ENCODE data around the gene SPTY2D1. TPM values are rescaled to one million over a fixed set of nuclear protein-coding genes. Genes with fewer than 3 reads are reported as not detected.
"Not testable (repeated sequence)": the region's sequence is repeated elsewhere in the genome, so short reads cannot be mapped to it uniquely, and the experiment has no call there.

Gene SPTY2D1
- total RNA-seq, 1 donor from 2014 or later: 17.1 TPM

DNA sequence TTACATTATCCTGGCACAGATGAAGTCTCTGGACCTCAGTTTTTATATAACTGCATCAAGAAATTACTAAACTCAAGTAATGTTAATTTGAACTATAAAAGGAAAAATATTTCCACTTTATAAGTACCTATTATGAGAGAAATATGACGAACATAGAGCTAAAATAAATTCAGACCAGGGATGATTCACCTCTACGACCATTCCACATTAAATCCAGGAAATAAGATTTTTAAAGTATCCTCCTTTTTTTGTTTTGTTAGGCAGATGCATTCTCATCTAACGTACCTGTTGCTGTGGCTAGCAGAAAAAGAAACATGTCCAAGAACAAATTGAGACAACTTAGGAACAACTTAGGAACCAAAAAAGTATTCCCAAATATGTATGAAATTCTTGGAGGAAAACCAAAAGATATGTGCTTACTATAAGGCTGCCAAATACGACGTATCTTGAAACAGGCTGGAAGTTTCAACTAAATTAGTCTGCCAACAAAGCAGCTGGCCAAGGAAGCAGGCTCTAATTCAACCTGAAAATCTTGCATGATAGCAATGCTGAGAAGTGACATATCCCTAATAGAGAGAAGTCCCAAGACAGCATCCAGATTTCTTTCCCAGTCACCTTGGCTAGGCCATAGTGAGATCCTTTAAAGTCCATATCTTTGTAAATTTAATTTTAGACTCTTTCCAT is 15.7 kb downstream of the SPTY2D1 start:
- DNase-seq (ENCODE audit: low spot score): no peak

DNA sequence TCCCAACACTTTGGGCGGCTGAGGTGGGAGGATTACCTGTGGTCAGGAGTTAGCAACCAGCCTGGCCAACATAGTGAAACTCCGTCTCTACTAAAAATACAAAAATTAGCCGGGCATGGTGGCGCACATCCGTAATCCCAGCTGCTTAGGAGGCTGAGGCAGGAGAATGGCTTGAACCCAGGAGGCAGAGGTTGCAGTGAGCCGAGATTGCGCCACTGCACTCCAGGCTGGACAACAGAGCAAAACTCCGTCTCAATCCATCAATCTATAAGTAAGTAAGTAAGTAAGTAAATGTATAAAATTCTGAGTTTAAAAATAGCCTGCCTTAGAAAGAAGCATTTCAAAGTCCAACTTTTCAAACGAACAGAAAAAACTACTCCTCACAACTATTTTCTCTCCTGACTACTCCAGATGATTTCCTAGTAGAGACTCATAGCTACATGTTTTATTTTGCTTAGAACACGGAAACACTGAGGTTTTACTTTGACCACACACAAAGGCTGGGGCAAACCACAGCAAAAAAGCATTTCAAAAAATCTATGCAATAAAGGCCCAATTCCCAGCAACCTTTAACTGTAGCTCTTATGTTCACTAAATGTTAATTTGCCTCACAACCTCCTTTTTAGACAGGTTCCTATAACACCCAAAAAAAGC is 16.3 kb downstream of the SPTY2D1 start:
- DNase-seq (ENCODE audit: low spot score): no peak

DNA sequence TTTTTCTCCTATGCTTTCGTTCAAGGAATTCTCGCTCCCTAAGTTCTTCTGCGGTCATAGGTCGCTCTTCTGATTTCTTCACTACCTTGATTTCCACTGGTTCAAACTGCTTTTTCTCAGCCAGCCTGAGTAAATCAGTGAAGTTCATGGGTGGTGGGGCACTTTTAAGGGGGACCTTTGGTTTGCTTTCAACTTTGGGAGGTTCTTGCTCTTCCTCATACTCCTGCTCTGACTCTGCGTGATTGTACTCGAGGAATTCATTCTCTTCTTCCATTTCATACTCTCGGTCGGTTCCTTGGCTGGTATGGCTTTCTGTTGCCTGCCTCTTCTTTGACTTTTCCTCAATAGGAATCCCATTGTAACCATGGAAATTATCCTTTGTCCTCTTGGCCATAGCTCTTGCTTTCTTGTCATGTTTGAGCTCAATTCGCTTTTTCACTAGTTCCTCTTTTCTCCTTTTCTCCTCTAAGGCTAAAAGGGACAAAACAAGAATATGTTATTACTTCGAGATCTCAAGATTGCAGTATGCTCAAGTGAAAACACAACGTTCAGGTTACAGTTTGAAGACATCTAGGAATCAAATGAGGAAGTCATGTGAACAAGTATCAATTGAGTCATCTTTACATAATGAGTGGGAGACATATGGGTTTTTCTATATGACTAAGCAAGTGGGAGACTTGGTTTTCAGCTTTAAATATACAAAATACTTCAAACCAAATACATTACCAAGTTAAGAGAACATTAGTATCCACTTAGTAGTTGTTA is 18.3 kb downstream of the SPTY2D1 start:
- no peak for DNase-seq (ENCODE audit: low spot score)

DNA sequence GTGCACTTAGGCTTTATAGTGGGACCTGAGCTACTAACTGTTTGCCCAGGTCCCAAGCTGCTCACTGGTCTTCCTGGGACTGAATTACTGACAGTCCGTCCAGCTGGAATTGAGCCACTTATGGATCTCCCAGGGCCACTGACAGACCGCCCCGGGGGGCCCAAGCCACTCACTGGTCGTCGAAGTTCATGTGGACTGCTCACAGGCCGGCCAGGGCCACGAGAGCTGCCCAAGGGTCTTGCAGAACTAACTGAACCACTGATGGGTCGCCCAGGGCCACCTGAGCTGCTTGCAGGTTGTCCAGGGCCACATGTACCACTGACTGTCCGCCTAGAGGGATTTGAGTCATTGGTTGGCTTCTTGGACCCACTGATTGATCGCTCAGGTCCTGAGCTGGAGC is 19.5 kb downstream of the SPTY2D1 start:
- no peak for DNase-seq (ENCODE audit: low spot score)

DNA sequence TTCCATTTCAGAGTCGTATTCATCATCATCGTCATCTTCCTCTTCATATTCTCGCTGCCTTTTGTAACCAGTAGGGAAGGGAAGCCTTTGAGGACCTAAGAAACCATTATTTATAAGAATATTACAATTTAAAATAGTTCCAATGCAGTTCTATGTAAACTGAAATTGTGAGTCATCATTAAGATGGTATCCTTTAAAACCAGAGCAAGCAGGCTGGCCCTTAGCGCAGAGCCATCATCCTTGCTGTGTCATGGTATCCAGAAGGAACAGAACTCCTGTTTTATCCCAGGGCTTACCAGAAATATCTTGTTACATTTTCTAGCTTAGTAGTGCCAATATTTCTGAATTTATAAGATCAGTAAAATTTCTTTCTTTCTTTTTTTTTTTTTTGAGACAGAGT is 21.7 kb downstream of the SPTY2D1 start:
- no peak for DNase-seq (ENCODE audit: low spot score)

DNA sequence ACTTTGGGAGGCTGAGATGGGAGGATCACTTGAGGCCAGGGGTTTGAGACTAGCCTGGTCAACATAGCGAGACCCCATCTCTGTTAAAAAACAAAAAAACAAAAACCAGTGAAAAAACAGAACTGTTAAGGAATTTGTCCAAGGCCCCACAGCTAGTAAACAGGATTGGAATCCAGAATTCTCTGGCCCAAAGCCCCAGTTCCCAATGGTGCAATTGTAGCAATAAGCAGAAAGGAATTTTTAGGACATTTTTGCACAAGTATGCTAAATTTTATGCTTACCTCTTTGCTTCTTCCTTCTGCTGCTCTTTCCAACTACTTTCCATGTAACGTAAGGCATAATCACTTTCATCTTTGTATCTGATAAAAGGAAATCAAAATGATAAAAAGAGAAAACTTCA is 22.9 kb downstream of the SPTY2D1 start:
- DNase-seq (ENCODE audit: low spot score): no peak

DNA sequence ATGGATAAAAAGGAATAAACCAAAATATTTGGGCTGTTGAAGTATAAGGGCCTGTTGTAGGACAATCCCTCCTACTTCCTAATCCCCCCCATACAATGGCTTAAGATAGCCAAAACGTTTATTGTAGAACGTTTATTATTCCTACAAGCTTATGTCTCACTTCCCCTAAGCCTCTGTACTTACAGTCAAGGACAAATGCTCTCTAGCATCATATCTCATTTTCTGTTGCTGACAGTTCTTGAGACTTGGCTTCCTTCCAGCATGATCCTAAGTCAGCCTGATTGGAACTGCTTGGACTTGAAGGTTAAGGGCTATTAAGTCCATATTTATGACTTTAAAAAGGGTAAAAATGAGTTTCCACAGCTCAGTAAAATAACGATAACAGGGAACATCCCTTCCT is 25.8 kb downstream of the SPTY2D1 start:
- DNase-seq (ENCODE audit: low spot score): no peak

DNA sequence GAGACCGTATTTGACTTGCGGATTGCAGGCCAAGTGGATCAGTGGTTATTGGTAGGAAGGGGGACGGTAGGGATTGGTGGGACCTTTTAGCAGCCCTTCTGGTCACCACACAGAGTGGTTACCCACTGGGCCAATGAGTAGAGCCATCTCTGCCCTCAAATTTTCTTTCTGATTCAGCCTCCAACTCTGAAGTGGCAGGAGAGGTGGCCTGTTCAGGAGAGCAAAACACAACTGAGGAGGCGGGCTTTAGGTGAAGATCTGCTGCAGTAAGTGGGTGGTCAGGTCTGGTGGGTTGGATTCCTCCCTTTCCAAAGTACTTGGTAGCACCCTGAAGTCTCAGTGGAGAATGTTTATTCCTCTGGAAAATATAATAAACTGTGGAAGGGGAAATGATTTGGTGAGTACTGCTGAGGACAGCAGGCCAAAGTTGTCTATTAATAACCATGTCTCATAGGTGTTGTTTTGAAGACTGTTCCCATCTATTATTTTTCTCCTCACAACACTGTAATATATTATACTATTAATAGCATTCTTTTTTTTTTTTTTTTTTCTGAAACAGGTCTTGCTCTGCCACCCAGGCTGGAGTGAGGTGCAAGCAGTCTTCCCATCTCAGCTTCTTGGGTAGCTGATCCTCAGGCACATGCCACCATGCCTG is 33.1 kb downstream of the SPTY2D1 start:
- DNase-seq (ENCODE audit: low spot score): no peak

DNA sequence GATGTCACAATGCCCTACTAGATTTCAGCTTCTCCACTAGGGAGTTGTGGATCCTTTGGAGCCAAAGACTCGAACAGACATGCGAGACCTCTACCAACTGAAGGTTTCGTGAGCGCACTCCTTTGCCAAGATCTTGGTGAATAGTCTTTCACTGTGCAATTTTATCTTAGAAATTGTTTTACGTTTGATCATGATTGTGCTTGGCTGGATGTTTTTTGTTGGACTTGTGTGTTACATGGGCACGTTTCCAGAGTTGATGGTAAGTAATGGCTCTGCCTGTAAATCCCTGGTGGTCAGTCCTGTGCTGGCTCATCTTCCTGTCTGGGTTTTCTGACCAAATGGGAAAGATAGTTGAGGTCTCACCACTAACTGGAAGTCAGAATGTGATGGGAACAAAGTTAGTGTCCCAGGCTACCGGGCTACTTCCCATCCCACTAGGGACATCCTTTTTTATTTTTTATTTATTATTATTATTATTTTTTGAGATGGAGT is 34.4 kb downstream of the SPTY2D1 start, which contains the start of gene MISFA:
TSS of gene MISFA (plus strand) at position 51 of the 492 bp plus-strand sequence. CDS start at position 191, 140 bp downstream.
- DNase-seq (ENCODE audit: low spot score): no peak

DNA sequence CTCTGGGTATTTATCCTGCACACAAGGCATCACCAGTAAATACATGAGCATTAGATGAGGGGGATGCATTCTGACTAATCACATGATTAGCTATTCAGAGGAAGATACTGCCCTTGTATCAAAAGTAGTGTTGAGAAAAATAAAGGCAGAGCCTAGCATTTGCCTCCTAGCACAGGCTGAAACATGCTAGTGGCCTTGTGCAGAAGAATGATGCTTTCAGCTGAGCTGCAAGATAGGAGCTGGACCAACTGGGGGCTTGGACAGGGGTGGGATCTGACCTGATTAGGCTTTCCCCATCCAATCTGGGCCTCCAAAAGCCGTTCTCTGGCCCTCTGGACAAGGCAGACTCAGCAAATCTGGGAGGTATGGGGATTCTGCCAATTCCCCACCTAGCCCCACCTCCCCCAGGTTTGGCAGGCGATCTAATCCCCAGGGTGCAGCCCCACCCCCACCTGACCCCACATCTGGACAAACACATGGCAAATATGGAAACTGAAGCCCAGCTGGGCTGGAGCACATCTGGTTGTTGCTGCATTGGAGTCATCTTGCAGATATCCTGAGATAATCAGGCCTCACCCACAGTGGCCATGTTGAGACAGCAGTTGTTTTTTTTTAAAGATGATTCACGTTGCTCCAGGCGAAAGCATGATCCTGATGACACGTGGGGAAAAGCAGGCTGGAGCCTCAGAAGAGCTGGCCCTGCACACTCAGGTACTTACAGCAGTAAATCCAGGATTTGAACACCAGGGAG is 39.0 kb downstream of the SPTY2D1 start:
- no peak for DNase-seq (ENCODE audit: low spot score)

DNA sequence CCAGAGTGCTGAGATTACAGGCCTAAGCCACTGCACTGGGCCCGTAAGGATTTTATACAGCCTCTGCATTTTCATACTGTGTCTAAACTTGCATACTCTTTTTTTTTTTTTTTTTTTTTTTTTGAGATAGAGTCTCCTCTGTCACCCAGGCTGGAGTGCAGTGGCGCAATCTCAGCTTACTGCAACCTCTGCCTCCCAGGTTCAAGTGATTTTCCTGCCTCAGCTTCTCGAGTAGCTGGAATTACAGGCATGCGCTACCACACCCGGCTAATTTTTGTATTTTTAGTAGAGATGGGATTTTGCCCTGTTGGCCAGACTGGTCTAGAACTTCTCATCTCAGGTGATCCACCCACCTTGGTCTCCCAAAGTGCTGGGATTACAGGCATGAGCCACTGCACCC is 40.1 kb downstream of the SPTY2D1 start:
- DNase-seq (ENCODE audit: low spot score): not testable (repeated sequence)

DNA sequence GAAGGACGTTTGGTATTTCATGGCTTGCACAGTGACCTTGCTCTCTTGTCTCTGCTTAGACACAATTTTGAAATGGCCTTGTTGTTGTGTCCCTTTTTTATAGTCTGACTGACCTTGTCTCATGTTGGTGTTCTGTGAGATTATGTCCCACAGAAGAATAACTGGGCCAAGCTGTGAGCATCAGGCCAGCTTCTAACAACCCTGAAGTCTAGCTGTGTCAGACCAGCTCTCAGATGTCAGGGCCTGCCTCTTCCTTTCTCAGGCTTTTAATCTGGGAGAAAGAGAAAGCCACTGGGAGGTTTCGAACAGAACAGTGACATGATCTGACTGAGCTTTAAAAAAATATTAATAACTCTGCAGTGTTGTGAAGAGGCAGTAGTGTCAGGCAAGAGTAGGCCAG is 43.6 kb downstream of the SPTY2D1 start:
- DNase-seq (ENCODE audit: low spot score): no peak

DNA sequence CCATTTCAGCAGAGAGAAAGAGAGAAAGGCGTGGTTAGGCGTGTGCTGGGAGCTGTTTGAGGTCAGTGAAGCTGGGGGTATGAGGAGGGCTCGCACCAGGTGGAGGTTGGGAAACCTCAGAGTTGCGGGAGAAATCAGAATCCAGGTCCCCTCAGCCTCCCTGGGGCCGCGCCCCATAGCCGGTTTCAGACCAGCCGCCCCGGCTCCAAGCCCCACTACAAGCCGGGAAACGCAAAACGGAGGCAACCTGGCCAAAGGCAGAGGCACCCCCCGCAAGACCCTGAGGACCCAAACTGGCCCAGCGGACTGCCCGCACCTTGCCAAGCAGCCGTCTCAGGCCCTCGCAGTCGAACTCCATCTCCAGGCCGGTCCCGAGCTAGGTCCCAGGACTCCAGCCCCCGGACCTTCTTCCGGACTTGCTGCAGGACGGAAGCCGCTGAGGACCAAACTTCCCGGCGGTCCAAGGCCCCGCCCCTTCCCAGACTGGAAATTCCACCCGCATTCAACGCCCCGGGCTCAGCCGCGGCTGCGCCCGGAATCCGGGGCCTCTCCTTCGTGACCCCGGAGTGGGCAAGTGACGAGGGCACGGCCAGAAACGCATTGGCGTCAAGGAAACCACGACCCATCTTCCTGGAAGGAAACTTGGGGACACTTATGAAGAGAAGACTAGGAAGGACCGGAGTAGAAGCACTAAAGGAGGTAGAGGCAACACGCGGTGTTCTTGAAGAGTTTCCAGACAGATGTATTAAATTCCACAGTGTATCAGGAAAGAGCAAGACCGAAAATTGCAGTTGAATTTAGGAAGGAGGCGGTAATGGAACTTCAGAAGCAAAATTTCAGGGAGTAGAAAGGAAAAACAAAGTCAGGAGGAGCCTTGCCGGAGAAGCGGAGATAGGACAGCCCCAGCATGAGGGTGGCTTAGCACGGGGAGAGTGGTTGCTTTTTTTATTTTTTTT is 45.6 kb downstream of the SPTY2D1 start, which contains the start of gene UEVLD:
TSS of gene UEVLD (minus strand) at position 438 of the 956 bp plus-strand sequence. CDS start at position 358, 80 bp downstream.
- peak; percentile 95 for DNase-seq (ENCODE audit: low spot score)

DNA sequence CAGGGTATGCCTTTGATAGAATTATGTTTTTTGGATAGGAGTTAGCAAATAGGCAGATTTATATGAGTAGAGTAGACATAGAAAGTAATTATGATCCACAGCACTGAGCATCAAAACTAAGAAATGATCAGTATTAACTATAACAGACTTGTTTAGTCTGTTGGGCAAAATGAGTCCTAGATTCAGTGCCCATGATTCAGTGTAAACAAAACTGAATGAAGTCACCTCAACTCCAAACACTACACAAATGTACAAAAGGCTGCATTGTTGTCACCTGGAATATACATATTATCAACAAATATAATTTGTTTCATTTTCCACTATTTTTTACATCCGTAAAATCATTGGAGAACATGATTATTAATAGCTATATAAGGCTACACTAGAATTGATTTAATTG is 52.3 kb downstream of the SPTY2D1 start:
- no peak for DNase-seq (ENCODE audit: low spot score)

DNA sequence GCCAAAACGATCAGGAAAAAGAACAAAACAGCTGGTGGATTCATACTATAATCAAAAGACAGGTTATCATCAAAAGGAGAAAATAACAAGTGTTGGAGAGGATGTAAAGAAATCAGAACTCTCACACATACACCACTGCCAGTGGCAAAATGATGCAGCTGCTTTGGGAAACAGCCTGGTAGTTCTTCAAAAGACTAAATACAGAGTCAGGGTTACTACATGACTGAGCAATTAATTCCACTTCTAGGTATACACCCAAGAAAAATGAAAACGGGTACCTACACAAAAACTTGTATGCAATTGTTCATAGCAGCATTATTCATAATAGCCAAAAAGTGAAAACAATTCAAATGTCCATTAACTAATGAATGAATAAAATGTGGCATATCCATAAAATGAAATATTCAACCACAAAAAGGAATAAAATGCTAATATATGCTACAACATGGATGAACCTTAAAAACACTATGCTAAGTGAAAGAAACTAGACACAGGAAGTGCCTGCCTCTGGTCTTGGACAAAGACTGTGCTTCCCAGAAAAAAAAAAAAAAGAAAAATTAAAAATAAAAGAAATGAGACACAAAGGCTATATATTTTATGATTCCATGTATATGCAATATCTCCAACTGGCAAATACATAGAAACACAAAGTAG is 53.9 kb downstream of the SPTY2D1 start:
- no peak for DNase-seq (ENCODE audit: low spot score)

DNA sequence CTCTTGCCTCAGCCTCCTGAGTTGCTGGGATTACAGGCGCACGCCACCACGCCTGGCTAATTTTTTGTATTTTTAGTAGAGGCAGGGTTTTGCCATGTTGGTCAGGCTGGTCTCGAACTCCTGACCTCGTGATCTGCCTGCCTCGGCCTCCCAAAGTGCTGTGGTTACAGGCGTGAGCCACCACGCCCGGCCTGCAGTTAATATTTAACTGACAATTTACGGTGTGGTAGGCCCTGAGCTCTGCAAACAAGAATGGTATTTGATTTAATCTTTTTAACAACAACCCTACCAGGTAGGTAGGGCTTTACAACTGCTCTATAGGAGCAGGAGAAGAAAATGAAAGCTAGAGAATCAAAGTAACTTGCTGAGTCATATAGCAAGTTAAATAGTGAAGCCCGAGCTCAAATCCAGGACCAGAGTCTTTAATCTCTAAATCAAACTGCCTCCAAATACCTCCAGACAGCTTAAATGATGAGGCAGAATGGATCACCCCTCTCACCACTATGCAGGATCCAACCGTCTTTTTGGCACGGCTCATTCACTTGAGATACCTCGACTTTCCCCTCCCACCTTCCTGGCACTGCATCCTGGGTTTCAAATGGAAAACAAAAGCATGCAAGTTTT is 55.1 kb downstream of the SPTY2D1 start:
- DNase-seq (ENCODE audit: low spot score): no peak

DNA sequence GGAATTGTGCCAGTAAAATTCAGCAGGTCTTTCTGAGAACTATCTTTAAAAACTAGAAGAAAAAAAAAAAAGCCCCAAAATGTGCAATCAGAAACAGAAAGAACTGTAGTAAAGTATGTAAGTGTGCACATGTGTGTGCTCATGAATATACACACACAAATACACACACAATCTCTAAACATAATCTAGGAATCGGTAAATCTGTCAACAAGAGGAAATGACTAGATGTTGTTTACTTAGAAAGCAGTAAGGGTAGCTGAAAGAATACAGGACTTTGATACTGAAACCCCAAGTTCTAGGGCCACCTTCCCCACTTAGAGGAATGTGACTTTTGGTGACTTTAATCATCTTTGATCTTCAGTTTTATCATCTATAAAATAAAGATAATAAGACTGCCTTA is 58.8 kb downstream of the SPTY2D1 start:
- no peak for DNase-seq (ENCODE audit: low spot score)

DNA sequence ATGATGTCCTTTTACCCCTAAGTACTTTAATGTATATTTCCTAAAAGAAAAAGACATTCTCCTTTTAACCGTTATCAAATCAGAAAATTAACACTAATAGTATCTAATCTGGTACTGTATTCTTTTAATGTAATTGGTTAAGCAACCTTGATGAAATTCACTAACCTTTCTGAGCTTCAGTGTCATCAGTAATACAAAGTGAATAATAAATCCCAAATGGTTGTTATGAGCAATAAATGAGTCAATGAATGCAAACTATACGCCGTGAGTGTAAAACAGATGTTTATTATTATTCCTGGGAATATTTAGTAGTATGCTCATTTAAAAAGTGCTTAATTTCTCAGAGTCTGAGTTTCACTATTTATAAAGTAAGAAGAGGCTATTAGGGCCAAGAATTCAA is 67.1 kb downstream of the SPTY2D1 start:
- DNase-seq (ENCODE audit: low spot score): no peak

DNA sequence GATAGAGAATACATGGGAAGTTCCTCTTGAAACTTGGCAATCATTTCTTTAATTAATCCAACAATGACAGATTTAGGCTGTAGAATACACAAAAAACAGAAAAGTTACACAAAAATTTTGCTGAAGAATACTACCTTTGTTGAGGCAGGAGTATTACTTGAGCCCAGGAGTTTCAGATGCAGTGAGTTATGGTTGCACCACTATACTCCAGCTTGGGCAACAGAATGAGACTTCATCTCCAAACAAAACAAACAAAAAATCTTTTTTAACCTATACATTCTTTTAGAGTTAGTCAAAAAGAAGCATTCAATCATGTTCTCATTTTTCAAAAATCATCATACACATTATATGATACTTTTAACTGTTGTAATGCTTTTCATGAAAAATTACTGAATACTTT is 67.7 kb downstream of the SPTY2D1 start:
- DNase-seq (ENCODE audit: low spot score): no peak
